Activated CD8-positive, alpha-beta T cell treated with anti-CD3 and anti-CD28 coated beads for 36 hours (primary cell): ENCODE data around the gene HAVCR1. TPM values are rescaled to one million over a fixed set of nuclear protein-coding genes. Genes with fewer than 3 reads are reported as not detected.
"Not testable (repeated sequence)": the region's sequence is repeated elsewhere in the genome, so short reads cannot be mapped to it uniquely, and the experiment has no call there.

Experiments used
- ATAC-seq: fragments of 200-7000 bp; cut with Tn5 transposase; one replicate; pipeline ENCODE4 v1.10.0; 2021; ENCODE audit warnings: mild to moderate bottlenecking, moderate library complexity
- CTCF ChIA-PET: fragments of 350-600 bp; sonication (Branson Sonifier 250); formaldehyde crosslinking; loops from one replicate; lab custom pipeline; 2021; ENCODE audit warnings: antibody characterized with exemption; lab: Charles Lee
- POLR2A ChIA-PET: fragments of 350-600 bp; sonication (Branson Sonifier 250); formaldehyde crosslinking; loops from one replicate; lab custom pipeline; 2021; ENCODE audit warnings: antibody characterized with exemption; lab: Charles Lee
- DNase-seq: peaks from one replicate; pipeline ENCODE4 v3.0.0-alpha.2; 2020
- H3K27ac Mint-ChIP-seq: one replicate; pipeline ENCODE4 v1.8.0; 2021; ENCODE audit warnings: mild to moderate bottlenecking, mixed read lengths
- H3K27me3 Mint-ChIP-seq: one replicate; pipeline ENCODE4 v1.8.0; 2021; ENCODE audit warnings: mixed read lengths
- H3K36me3 Mint-ChIP-seq: one replicate; pipeline ENCODE4 v1.8.0; 2021; ENCODE audit warnings: low read depth, mixed read lengths
- H3K4me1 Mint-ChIP-seq: one replicate; pipeline ENCODE4 v1.8.0; 2021; ENCODE audit warnings: low read depth, mixed read lengths
- H3K4me3 Mint-ChIP-seq: one replicate; pipeline ENCODE4 v1.8.0; 2021; ENCODE audit warnings: mild to moderate bottlenecking, moderate library complexity, mixed read lengths
- H3K9me3 Mint-ChIP-seq: one replicate; pipeline ENCODE4 v1.8.0; 2021; ENCODE audit warnings: mixed read lengths
- CTCF ChIP-seq: fragments of 200-600 bp; IDR thresholded peaks from one replicate; pipeline ENCODE4 v1.8.0; 2022; ENCODE audit warnings: antibody characterized with exemption, mild to moderate bottlenecking
- intact Hi-C: fragments of 100-400 bp; cut with micrococcal nuclease; formaldehyde crosslinking; loops from one replicate; pipeline ENCODE4 v1.10.0; 2022
- total RNA-seq, 2 experiments: library from RNA; stranded (reverse); gene quantifications; one replicate each; pipeline ENCODE4 v1.2.3, GENCODE V29; 2021

HAVCR1 gene
- total RNA-seq, 2 experiments from 2014 or later = 0.54 TPM; not detected in 1

GRCh38 chr5:157024208-157024959, 34.5 kb downstream of the HAVCR1 start:
- intact Hi-C loops = loop anchor here (2.0 kb wide), 1 partner anchor 104 kb away; no protein-coding TSS in a partner anchor
- Mint-ChIP-seq H3K36me3 (peaks cover 8% of the 10 kb centered on the region), H3K9me3 (peaks cover 2% of the 10 kb centered on the region), H3K4me3 (no peak overlapping the region), H3K27me3 (no peaks in the 10 kb centered on the region), H3K4me1 (peaks cover 76% of the 10 kb centered on the region), H3K27ac (peak overlapping the region; percentile 91)
- ATAC-seq (no peak), DNase-seq (no peak)
- ChIA-PET POLR2A (interaction anchor here (0.5 to 1.5 kb wide), 8 partner anchors 26 to 180 kb away, joined by 3 to 6 read pairs (median 5); partner anchors contain the start of genes HAVCR2 and MED7), CTCF (interaction anchor here (0.9 to 3.8 kb wide), 9 partner anchors 11 to 110 kb away, joined by 3 to 27 read pairs (median 4); no protein-coding TSS in a partner anchor)
- TF ChIP-seq CTCF = no peak

GRCh38 chr5:157022024-157022423, 36.9 kb downstream of the HAVCR1 start:
- ATAC-seq = no peak
- peaks cover 59% of the 10 kb centered on the region for H3K4me1 Mint-ChIP-seq
- ChIA-PET POLR2A (no interaction called here), CTCF (interaction anchor here (0.9 to 1.2 kb wide), 2 partner anchors 87 to 110 kb away, joined by 3 read pairs; partner anchors contain the start of gene HAVCR2)
- intact Hi-C loops = no loop called here
- TF ChIP-seq CTCF = no peak
- H3K27ac Mint-ChIP-seq = no peak overlapping the region
- H3K9me3 Mint-ChIP-seq = peaks cover 10% of the 10 kb centered on the region
- no peak for DNase-seq
- H3K4me3 Mint-ChIP-seq = no peak overlapping the region
- H3K36me3 Mint-ChIP-seq = peaks cover 12% of the 10 kb centered on the region
- no peaks in the 10 kb centered on the region for H3K27me3 Mint-ChIP-seq

- Mint-ChIP-seq H3K36me3 (peaks cover 12% of the 10 kb centered on the region), H3K27me3 (no peaks in the 10 kb centered on the region), H3K27ac (peak overlapping the region; percentile 12), H3K9me3 (peaks cover 9% of the 10 kb centered on the region), H3K4me1 (peaks cover 47% of the 10 kb centered on the region), H3K4me3 (no peak overlapping the region)
- intact Hi-C loops = no loop called here
- ATAC-seq (no peak), DNase-seq (no peak)
- ChIA-PET POLR2A (no interaction called here), CTCF (interaction anchor here (0.8 to 1.4 kb wide), 2 partner anchors 10 to 86 kb away, joined by 3 read pairs; no protein-coding TSS in a partner anchor)
- TF ChIP-seq CTCF = no peak
Measured at GRCh38 chr5:157020511-157021222, 38.2 kb downstream of the HAVCR1 start.

- intact Hi-C loops = no loop called here
Measured at GRCh38 chr5:157020002-157020401, 38.9 kb downstream of the HAVCR1 start.

GRCh38 chr5:157014143-157014542, 44.8 kb downstream of the HAVCR1 start:
- H3K27ac Mint-ChIP-seq, H3K4me1 Mint-ChIP-seq, H3K27me3 Mint-ChIP-seq, H3K4me3 Mint-ChIP-seq, intact Hi-C loops, POLR2A ChIA-PET, DNase-seq, CTCF ChIA-PET, ATAC-seq: not testable (repeated sequence)
- peaks cover 16% of the 10 kb centered on the region for H3K36me3 Mint-ChIP-seq
- peaks cover 17% of the 10 kb centered on the region for H3K9me3 Mint-ChIP-seq

More at GRCh38 chr5:157020002-157020401, 38.9 kb downstream of the HAVCR1 start:
- H3K27ac Mint-ChIP-seq = no peak overlapping the region
- CTCF ChIA-PET = interaction anchor here (1.4 kb wide), 1 partner anchor 86 kb away, joined by 3 read pairs; no protein-coding TSS in a partner anchor
- no peak for TF ChIP-seq CTCF
- H3K9me3 Mint-ChIP-seq = peaks cover 9% of the 10 kb centered on the region
- peaks cover 12% of the 10 kb centered on the region for H3K36me3 Mint-ChIP-seq
- no peak overlapping the region for H3K4me3 Mint-ChIP-seq
- ATAC-seq (peak; percentile 33), DNase-seq (no peak)
- peaks cover 41% of the 10 kb centered on the region for H3K4me1 Mint-ChIP-seq
- H3K27me3 Mint-ChIP-seq = no peaks in the 10 kb centered on the region
- POLR2A ChIA-PET = no interaction called here
